HepG2 (cell line): ENCODE measurements around the gene VASN. TPM values are rescaled to one million over a fixed set of nuclear protein-coding genes. Genes with fewer than 3 reads are reported as not detected.

ENCODE experiments used
- ATF7-NPFF ChIP-seq: sonication (generic); formaldehyde crosslinking; IDR thresholded peaks from 2 replicates; pipeline ENCODE4 v1.8.1; 2023; ENCODE audit warnings: mild to moderate bottlenecking, low read depth, missing genetic modification reagents, moderate library complexity
- BCL3 ChIP-seq: sonication (generic); formaldehyde crosslinking; IDR thresholded peaks from 2 replicates; pipeline ENCODE4 v1.5.1; 2020; ENCODE audit warnings: mild to moderate bottlenecking, missing genetic modification reagents, moderate library complexity
- BHLHE40 ChIP-seq: IDR thresholded peaks from 2 replicates; pipeline ENCODE4 v1.6.1; 2011; ENCODE audit warnings: low read length, improper control_type of control experiment
- BRCA1 ChIP-seq: sonication (generic); formaldehyde crosslinking; IDR thresholded peaks from 2 replicates; pipeline ENCODE4 v1.4.0; 2020; ENCODE audit warnings: missing genetic modification reagents
- DDIT3 ChIP-seq: sonication (generic); formaldehyde crosslinking; IDR thresholded peaks from 2 replicates; pipeline ENCODE4 v1.4.0; 2020; ENCODE audit warnings: mild to moderate bottlenecking, missing genetic modification reagents
- DRAP1 ChIP-seq: IDR thresholded peaks from 2 replicates; pipeline ENCODE4 v1.6.1; 2016; ENCODE audit warnings: missing genetic modification reagents, missing compliant biosample characterization
- EEA1 ChIP-seq: sonication (generic); formaldehyde crosslinking; IDR thresholded peaks from 2 replicates; pipeline ENCODE4 v1.5.1; 2020; ENCODE audit warnings: mild to moderate bottlenecking, missing genetic modification reagents, borderline replicate concordance
- GLMP ChIP-seq: sonication (generic); formaldehyde crosslinking; IDR thresholded peaks from 2 replicates; pipeline ENCODE4 v1.9.0; 2021; ENCODE audit warnings: missing genetic modification reagents, mild to moderate bottlenecking, borderline replicate concordance
- GPBP1L1 ChIP-seq: sonication (generic); formaldehyde crosslinking; IDR thresholded peaks from 2 replicates; pipeline ENCODE4 v1.5.0; 2020; ENCODE audit warnings: mild to moderate bottlenecking, missing genetic modification reagents
- NRL ChIP-seq: sonication (generic); formaldehyde crosslinking; IDR thresholded peaks from 2 replicates; pipeline ENCODE4 v1.5.0; 2020; ENCODE audit warnings: missing genetic modification reagents, mild to moderate bottlenecking, moderate library complexity, borderline replicate concordance
- POLR2A ChIP-seq, 2 experiments: IDR thresholded peaks; 2 replicates each; pipeline ENCODE4 v1.6.1; 2011; ENCODE audit warnings: low read depth in 2 of 2, low read length in 2 of 2, mild to moderate bottlenecking in 1 of 2, moderate library complexity in 1 of 2; ENCODE audit not compliant: insufficient read depth in 1 of 2
- RBFOX2 ChIP-seq: fragments of 200-400 bp; formaldehyde crosslinking; IDR thresholded peaks from 2 replicates; pipeline ENCODE4 v1.6.1; 2017; ENCODE audit warnings: low read depth, mild to moderate bottlenecking, low read length
- TAF1 ChIP-seq: sonication (generic); formaldehyde crosslinking; IDR thresholded peaks from 2 replicates; pipeline ENCODE4 v1.4.0; 2020; ENCODE audit warnings: missing genetic modification reagents
- TMF1 ChIP-seq: sonication (generic); formaldehyde crosslinking; IDR thresholded peaks from 2 replicates; pipeline ENCODE4 v1.8.1; 2022; ENCODE audit warnings: low read depth, missing genetic modification reagents
- ZFP36L2 ChIP-seq: sonication (generic); formaldehyde crosslinking; IDR thresholded peaks from 2 replicates; pipeline ENCODE4 v1.4.0; 2020; ENCODE audit warnings: missing genetic modification reagents
- ZGPAT ChIP-seq: IDR thresholded peaks from 2 replicates; pipeline ENCODE4 v1.6.1; 2016; ENCODE audit warnings: mild to moderate bottlenecking
- ZNF235 ChIP-seq: sonication (generic); formaldehyde crosslinking; IDR thresholded peaks from 2 replicates; pipeline ENCODE4 v1.8.1; 2023; ENCODE audit warnings: mild to moderate bottlenecking, missing genetic modification reagents, borderline replicate concordance
- ZNF274 ChIP-seq: sonication (generic); formaldehyde crosslinking; IDR thresholded peaks from 2 replicates; pipeline ENCODE4 v1.5.1; 2020; ENCODE audit warnings: mild to moderate bottlenecking, missing genetic modification reagents
- ZNF556 ChIP-seq: sonication (generic); formaldehyde crosslinking; IDR thresholded peaks from 2 replicates; pipeline ENCODE4 v1.4.0; 2020; ENCODE audit warnings: mild to moderate bottlenecking, missing genetic modification reagents, borderline replicate concordance
- ZNF710 ChIP-seq: sonication (generic); formaldehyde crosslinking; IDR thresholded peaks from 2 replicates; pipeline ENCODE4 v1.5.0; 2020; ENCODE audit warnings: mild to moderate bottlenecking, missing genetic modification reagents, borderline replicate concordance
- polyA plus RNA-seq, 8 experiments: library from polyadenylated mRNA; depleted of rRNA in 3 of 8; stranded (reverse) in 7 of 8; unstranded in 1 of 8; fragments of >200 nt; fragmentation: Illumina TruSeq in 4 of 8; extraction: Trizol in 4 of 8; gene quantifications; 2 replicates each; pipeline versions ENCODE4 v1.2.1 to v1.2.3, GENCODE V29; 2011 to 2016; ENCODE audit warnings: low read depth in 4 of 8, missing spikeins in 1 of 8, mixed read lengths in 1 of 8; ENCODE audit not compliant: insufficient read depth in 1 of 8
- total RNA-seq, 5 experiments: library from RNA; depleted of rRNA; stranded (reverse); fragments of >200 nt; fragmentation: Illumina TruSeq; extraction: Trizol; gene quantifications; 2 replicates each; pipeline ENCODE4 v1.2.3, GENCODE V29; 2016; ENCODE audit warnings: low read depth in 1 of 5

VASN gene
- total and polyA plus RNA-seq, 2 of the 13 experiments (the other 11 are each of a cell fraction or from before 2014, with no cell fraction given): 8.4 to 18.2 TPM

- TF ChIP-seq GPBP1L1 (CRISPR knock-in tag) (no peak), POLR2A (IDR thresholded peaks at IDR 0.05; ENCODE audit: insufficient read depth in 1 of 2, low read depth in 2 of 2, low read length in 2 of 2) (peak in 1 of 2 experiments; percentile 79; a peak in 3 of 4 replicates), ZGPAT (CRISPR knock-in tag) (peak; percentile 86), TMF1 (CRISPR knock-in tag) (no peak), ZNF235 (CRISPR knock-in tag) (no peak), NRL (no peak), ATF7-NPFF (no peak), ZNF556 (CRISPR knock-in tag) (no peak; the same call in 1 of the 2 replicates), ZNF274 (no peak; the same call in 1 of the 2 replicates), TAF1 (CRISPR knock-in tag) (peak; percentile 15; the same call in 1 of the 2 replicates), BCL3 (CRISPR knock-in tag) (no peak), DRAP1 (CRISPR knock-in tag) (peak; percentile 49; the same call in 1 of the 2 replicates), DDIT3 (CRISPR knock-in tag) (no peak), ZFP36L2 (no peak), BHLHE40 (peak; percentile 47), EEA1 (CRISPR knock-in tag) (no peak), ZNF710 (CRISPR knock-in tag) (no peak; the same call in 1 of the 2 replicates), RBFOX2 (no peak), BRCA1 (CRISPR knock-in tag) (no peak; the same call in 1 of the 2 replicates), GLMP (CRISPR knock-in tag) (no peak)
Observed at GRCh38 chr16:4345836-4346781, 25.5 kb upstream of the VASN start (continued).
